Keratinocyte (primary cell): Measurements from ENCODE around the gene FBN2.

ENCODE experiments used
- EZH2 ChIP-seq: IDR thresholded peaks from one replicate; pipeline ENCODE4 v1.6.1; 2012; ENCODE audit warnings: inconsistent platforms, mild to moderate bottlenecking, low read length, moderate library complexity
- TF ChIP-seq, protein P1 (sequence below), 3 experiments: IDR thresholded peaks in 1 of 3; conservative IDR thresholded peaks in 1 of 3; optimal IDR thresholded peaks in 1 of 3; 2 replicates in 2 of 3; 3 replicates in 1 of 3; pipeline versions ENCODE3 to v1.5.1; 2011; ENCODE audit warnings: low read length in 3 of 3, mild to moderate bottlenecking in 3 of 3, moderate library complexity in 2 of 3, control low read depth in 1 of 3, inconsistent platforms in 1 of 3; ENCODE audit not compliant: insufficient read depth in 2 of 3; ENCODE audit errors: extremely low read depth in 1 of 3

DNA sequence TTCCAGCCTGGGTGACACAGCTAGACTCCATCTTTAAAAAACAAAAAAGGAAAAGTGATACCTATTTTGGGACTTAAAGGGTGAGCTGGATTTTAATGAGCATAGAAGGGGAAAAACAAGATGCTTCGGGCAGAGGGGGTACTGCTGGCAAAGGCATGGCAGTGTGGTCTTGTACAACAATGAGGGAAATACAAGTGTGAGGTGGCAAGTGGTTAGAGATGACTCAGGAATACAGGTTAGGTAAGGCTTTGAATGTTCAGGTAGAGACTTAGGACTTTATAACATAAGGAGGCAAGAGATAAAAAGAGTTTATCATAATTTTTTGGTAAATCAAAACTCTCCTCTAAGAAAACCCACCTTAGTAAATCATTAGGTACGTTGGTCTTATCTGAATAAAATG lies 132.9 kb downstream of the FBN2 start:
- TF ChIP-seq, protein P1, sequence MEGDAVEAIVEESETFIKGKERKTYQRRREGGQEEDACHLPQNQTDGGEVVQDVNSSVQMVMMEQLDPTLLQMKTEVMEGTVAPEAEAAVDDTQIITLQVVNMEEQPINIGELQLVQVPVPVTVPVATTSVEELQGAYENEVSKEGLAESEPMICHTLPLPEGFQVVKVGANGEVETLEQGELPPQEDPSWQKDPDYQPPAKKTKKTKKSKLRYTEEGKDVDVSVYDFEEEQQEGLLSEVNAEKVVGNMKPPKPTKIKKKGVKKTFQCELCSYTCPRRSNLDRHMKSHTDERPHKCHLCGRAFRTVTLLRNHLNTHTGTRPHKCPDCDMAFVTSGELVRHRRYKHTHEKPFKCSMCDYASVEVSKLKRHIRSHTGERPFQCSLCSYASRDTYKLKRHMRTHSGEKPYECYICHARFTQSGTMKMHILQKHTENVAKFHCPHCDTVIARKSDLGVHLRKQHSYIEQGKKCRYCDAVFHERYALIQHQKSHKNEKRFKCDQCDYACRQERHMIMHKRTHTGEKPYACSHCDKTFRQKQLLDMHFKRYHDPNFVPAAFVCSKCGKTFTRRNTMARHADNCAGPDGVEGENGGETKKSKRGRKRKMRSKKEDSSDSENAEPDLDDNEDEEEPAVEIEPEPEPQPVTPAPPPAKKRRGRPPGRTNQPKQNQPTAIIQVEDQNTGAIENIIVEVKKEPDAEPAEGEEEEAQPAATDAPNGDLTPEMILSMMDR (optimal IDR thresholded peaks at IDR 0.05 in 1 of 3, IDR thresholded peaks at IDR 0.05 in 1 of 3, conservative IDR thresholded peaks at IDR 0.05 in 1 of 3; ENCODE audit: extremely low read depth in 1 of 3, insufficient read depth in 2 of 3, low read length in 3 of 3), result no peak
- TF ChIP-seq EZH2, result no peak
